Stomach (tissue), 4 donors: ENCODE data around the gene AFF1.

Experiments used
- CTCF ChIP-seq, 7 experiments: fragments of 450-650 bp in 4 of 7; fragments of 200-600 bp in 3 of 7; sonication (generic) in 3 of 7; IDR thresholded peaks; one replicate each; pipeline ENCODE4 v1.5.1; 2016 to 2019; ENCODE audit warnings: antibody characterized with exemption in 7 of 7, control low read depth in 2 of 7, mild to moderate bottlenecking in 1 of 7
- EP300 ChIP-seq: sonication (generic); formaldehyde crosslinking; IDR thresholded peaks from one replicate; pipeline ENCODE4 v1.6.1; 2017; ENCODE audit warnings: antibody characterized with exemption
- POLR2A ChIP-seq, 4 donors: fragments of 450-650 bp; IDR thresholded peaks; one replicate each; pipeline ENCODE4 v1.6.1; 2016; ENCODE audit warnings: antibody characterized with exemption in 4 of 4, control low read depth in 2 of 4, mild to moderate bottlenecking in 1 of 4, moderate library complexity in 1 of 4
- POLR2AphosphoS5 ChIP-seq, 3 donors: sonication (generic); formaldehyde crosslinking; IDR thresholded peaks; one replicate each; pipeline ENCODE4 v1.6.1; 2016; ENCODE audit warnings: antibody characterized with exemption in 3 of 3

DNA sequence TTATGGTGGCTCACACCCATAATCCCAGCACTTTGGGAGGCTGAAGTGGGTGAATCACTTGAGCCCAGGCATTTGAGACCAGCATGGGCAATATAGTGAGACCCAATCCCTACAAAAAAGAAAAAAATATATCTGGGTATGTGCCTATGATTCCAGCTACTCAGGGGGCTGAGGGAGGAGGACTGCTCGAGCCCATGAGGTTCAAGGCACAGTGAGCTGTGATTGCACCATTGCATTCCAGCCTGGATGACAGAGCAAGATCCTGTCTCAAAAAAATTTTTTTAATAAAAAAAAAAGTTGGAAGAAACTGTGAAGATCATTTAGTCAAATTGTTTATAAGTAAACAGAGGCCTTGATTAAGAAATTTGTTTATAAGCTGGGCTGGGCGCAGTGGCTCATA is 246.0 kb downstream of the AFF1 start:
- TF ChIP-seq CTCF (IDR thresholded peaks at IDR 0.05) (no peak), EP300 (no peak), POLR2A (IDR thresholded peaks at IDR 0.05) (no peak), POLR2AphosphoS5 (IDR thresholded peaks at IDR 0.05) (no peak)
